ENCODE results near the gene SYT12. TPM values are rescaled to one million over a fixed set of nuclear protein-coding genes. Genes with fewer than 3 reads are reported as not detected.

Gene SYT12
- total RNA-seq, 1 donor = under 0.01 TPM

DNA sequence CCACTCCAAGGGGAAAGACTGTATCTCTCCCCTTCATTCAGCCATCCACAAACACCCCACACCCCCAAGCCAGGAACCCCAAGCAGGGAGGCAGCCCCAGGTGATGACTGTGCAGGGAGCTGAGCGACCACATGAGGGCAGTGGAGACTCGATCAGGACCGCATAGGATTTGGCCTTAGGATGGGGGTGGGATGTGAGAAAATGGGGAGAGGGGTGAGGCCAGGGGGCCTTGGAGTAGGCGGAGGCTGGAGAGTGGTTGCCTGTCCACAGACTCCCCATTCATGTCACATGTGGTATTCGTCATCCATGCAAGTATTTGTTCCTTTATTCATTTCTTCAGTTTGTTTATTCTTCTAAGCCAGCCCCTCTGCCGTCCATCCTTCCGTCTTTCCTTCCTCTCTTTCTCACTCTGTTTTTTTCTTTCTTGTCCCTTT, 31.0 kb downstream of the SYT12 start:
- peak in 2 of 3 donors; percentile 50 to 64 for DNase-seq (ENCODE audit: low read depth in 2 of 3, low spot score in 2 of 3)

- DNase-seq (ENCODE audit: low read depth in 2 of 3, low spot score in 2 of 3) = no peak
These were observed 31.5 kb downstream of the SYT12 start for GRCh38 chr11:67054346-67054835.

GRCh38 chr11:67054836-67055523, 32.0 kb downstream of the SYT12 start:
- peak in 2 of 3 donors; percentile 50 to 55 for DNase-seq (ENCODE audit: low read depth in 2 of 3, low spot score in 2 of 3)

GRCh38 chr11:67055812-67056211, 32.9 kb downstream of the SYT12 start:
- DNase-seq (ENCODE audit: low read depth in 2 of 3, low spot score in 2 of 3) = no peak

- DNase-seq (ENCODE audit: low read depth in 2 of 3, low spot score in 2 of 3) = peak in 1 of 3 donors; percentile 36
These were observed 33.6 kb downstream of the SYT12 start, which contains the start of gene RHOD for GRCh38 chr11:67056267-67057204. Gene RHOD, plus strand, starts transcription at chr11:67056847. Its CDS starts 56 bp downstream, at chr11:67056903.

- DNase-seq (ENCODE audit: low read depth in 2 of 3, low spot score in 2 of 3) = no peak
These were observed 34.3 kb downstream of the SYT12 start for GRCh38 chr11:67057205-67057672.

GRCh38 chr11:67058506-67058905, 35.6 kb downstream of the SYT12 start:
- DNase-seq (ENCODE audit: low read depth in 2 of 3, low spot score in 2 of 3) = no peak

DNA sequence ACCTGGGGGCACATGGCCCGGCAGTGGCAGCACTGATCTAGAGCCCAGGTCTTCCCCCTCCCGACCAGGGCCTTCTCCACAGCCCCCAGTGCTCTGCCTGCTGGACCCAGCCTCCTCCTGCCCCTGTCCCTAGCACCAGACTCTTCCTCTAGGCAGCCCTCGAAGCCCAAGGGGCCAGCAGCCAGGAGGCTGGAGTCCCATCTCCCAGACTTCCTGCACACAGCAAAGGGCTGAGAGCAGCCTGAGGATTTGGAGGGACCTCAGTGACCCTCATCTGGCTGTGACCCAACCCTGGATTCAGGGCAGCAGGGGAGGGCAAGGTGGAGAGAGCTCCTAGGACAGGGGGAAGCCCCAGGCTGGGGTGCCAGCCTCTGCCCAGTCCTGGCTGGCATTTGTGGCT, 36.7 kb downstream of the SYT12 start:
- DNase-seq (ENCODE audit: low read depth in 2 of 3, low spot score in 2 of 3) = no peak

DNA sequence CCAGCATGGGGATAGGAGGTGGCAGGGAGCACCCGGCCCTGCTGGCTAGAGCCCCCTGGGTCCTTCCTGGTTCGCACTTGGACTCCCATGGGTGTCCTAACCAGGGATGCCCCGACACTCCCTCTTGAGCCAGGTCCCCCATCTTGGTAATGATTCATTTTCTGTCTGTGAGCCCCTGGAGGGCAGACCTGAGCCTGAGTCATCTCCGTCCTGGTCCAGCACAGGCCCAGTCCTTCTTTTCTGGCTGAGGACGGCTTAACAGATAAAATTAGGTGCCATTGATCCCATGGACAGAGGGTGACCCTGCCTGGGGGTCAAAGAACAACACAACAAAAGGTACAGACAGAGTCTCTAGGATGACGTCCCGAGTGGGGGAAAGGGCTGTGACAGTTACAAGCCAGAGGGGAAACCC, 37.2 kb downstream of the SYT12 start:
- no peak for DNase-seq (ENCODE audit: low read depth in 2 of 3, low spot score in 2 of 3)

- no peak for DNase-seq (ENCODE audit: low read depth in 2 of 3, low spot score in 2 of 3)
These were observed 39.8 kb downstream of the SYT12 start for GRCh38 chr11:67062526-67063373.

DNA sequence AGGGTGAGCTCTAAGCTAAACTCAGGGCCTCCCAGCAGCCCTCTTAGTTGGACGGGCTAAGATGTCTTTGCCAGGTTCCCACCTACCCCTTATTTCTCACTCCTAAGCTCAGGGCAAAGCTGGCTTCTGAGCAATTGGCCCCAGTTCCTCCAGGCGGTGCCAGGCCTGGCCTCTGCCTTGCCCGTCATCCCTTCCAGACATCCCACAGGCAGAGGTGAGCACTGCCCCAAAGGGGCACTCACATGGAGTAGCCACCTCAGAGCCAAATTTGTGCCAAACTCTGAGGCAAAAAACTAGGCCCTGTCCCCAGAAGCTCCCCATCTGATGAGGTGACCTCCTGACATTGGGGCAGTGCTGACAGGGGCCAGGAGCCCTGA, 43.4 kb downstream of the SYT12 start:
- no peak for DNase-seq (ENCODE audit: low read depth in 2 of 3, low spot score in 2 of 3)

GRCh38 chr11:67071420-67072284, 48.7 kb downstream of the SYT12 start:
- DNase-seq (ENCODE audit: low read depth in 2 of 3, low spot score in 2 of 3) = peak; percentile 33 to 76 (median 63)

DNA sequence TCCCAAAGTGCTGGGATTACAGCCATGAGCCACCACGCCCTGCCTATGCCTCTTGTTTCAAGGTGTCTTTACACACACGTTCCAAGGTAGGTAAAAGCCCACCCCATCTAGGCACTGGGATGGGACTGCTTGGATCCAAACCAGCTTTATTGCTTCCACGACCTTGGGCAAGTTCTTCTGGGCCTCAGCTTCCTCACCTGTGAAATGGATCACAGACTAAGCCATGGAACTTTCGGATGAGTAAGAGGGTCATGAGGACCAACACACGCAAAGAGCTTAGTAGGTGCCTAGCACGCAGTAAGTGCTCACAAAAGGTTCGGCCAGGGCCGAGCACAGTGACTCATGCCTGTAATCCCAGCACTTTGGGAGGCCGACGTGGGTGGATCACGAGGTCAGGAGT, 49.4 kb downstream of the SYT12 start:
- DNase-seq (ENCODE audit: low read depth in 2 of 3, low spot score in 2 of 3) = no peak

DNA sequence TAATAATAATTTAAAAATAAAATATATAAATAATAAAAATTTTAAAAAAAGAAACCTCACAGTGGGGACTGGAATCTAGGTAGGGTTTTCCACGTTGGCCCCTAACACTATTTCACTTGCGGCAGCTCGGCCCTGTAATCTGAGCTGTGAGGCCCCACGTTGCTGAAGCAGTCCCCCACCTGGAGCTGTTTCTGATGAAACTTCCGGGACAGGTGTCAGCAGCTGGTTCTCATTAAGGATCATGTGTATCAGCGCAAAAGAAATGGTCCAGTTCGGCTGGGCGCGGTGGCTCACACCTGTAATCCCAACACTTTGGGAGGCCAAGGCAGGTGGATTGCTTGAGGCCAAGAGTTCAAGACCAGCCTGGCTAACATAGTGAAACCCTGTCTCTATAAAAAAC, 51.0 kb downstream of the SYT12 start:
- DNase-seq (ENCODE audit: low read depth in 2 of 3, low spot score in 2 of 3) = no peak

GRCh38 chr11:67076202-67076601, 53.3 kb downstream of the SYT12 start:
- no peak for DNase-seq (ENCODE audit: low read depth in 2 of 3, low spot score in 2 of 3)

GRCh38 chr11:67079065-67079705, 56.3 kb downstream of the SYT12 start:
- no peak for DNase-seq (ENCODE audit: low read depth in 2 of 3, low spot score in 2 of 3)

- peak in 2 of 3 donors; percentile 34 to 45 for DNase-seq (ENCODE audit: low read depth in 2 of 3, low spot score in 2 of 3)
These were observed 59.3 kb downstream of the SYT12 start for GRCh38 chr11:67082071-67082791.

- DNase-seq (ENCODE audit: low read depth in 2 of 3, low spot score in 2 of 3) = no peak
These were observed 60.9 kb downstream of the SYT12 start for GRCh38 chr11:67083786-67084366.
